NCI-H524 (cell line): ENCODE data around the gene SPR.

Source experiments
- DNase-seq, 2 experiments: peaks; one replicate each; lab custom pipeline; 2025; lab: John Stamatoyannopoulos, UW

The SPR gene

DNA sequence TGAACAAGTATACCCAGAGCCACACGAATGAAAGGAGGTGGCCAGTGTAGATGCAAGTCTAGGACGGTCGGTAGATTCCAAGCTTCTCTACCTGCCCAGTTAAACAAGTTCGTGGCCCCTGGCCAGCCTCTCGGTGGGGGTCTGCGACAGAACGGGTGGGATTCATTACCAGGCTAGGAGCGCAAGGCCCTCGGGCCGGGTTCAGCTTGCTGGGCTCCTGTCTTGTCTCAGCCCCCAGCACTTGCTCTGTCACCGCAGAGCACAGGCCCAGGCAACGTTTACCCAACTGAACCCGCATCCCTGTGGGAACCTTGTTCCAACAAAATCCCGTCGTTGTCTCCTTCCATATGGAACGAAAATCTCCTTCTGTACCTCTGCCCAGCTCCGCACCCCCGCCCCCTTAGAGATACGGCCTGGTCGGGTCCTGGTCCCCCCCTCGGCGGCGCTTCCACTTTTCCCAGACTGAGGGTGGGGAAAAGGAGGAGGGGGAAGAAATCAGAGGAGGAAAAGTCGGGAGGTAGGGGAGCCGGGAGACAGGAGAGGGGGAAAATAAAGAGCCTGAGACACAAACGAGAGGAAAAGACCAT, 28.2 kb downstream of the SPR start:
- DNase-seq = no peak

DNA sequence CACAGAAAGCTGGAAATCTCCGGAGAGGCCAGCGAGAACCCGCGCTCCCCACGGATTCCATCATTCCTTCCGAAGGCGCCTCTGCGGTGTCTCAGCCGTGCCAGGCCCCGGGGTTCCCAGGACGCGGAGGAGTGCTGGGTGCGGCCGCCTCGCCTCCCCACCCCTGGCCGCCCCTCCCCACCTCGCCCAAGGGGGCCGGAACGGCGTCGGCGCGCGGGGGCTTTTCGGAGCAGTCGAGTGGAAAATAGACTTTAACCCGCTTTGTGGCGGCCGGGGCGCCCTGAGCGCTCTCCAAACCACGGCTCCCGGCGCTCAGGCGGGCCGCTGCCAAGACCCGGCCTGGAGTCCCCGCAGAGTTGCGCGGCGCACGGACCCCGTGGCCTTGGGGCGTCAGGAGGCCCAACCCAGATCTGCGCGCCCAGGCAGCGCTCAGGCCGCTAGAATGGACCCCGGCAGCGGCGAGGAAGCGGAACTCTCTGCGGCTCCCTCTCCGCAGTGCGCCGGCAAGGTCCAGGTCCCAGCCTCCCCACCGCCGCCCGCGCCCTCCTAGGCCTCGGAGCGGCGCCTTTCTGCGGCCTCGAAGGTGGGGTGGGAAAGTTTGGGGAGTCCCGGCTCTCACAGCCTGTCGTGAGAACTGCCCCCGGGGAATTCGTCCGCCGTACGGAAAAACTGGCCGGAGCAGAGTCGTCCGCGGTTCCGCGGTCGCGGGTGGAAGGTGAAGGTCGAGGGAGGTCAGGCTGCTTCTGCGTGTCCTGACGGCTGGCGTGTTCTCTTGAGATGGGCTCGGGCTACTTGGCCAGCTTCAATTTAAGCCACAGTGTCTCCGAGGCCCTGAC, 28.9 kb downstream of the SPR start:
- DNase-seq = peak in 1 of 2 experiments; percentile 59

DNA sequence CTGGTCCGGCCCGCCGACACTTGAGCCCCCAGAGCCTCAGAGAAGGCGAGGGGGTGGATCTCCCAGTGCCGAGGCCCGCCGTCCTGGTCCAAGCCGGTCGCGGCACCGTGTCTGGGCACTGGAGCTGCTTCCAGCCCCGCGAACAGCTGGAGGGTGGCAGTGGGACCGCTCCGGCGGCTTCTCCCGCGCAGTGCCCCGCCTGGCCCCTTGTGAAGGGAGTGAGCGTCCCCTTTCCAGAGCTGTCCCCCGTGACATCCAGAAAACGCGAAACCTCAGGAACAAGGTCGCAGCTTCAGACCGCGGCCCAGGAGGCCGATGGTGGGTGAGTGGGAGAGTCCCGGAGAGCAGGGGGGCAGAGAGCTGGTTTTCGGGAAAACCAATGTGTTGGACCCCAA, 29.5 kb downstream of the SPR start:
- no peak for DNase-seq

DNA sequence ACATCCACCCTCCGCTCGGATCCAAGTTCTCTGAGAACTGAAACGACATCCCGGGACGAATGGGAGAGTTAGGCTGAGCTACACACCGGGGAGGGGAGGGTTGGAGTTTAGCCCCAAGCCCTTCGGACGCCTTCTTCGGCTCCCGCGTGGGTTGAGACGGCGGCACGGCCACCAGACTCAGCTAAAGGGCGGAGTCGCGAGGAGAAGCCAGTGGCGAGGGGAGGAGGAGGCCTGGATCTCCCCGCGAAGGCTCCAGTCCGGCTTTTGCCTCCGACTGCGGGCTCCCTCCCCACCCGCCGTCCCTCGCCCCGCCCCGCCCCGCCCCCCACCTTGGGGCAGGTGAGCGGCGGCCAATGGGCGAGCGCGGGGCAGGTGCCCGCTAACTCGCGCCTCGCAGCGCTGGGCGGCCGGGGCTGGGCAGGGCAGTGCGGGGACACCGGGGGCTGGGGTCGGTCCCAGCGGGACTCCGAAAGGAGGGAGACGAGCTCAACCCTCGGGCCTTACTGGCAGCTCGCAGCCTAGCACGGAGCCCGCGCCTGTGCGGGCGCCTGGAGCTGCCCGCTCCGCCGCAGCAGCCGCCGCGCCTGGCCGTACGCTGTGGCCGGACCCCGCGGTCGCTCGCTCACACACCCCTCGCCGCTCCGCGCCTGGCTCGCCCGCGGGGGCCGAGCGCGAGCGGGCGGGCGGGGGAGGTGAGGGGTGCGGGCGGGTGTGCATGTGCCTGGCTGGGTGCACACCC, 30.1 kb downstream of the SPR start, which contains the start of gene EMX1:
TSS of gene EMX1 (plus strand) at position 382 of the 739 bp plus-strand sequence. CDS start at position 716, 334 bp downstream.
- DNase-seq = peak; percentile 36 to 66

DNA sequence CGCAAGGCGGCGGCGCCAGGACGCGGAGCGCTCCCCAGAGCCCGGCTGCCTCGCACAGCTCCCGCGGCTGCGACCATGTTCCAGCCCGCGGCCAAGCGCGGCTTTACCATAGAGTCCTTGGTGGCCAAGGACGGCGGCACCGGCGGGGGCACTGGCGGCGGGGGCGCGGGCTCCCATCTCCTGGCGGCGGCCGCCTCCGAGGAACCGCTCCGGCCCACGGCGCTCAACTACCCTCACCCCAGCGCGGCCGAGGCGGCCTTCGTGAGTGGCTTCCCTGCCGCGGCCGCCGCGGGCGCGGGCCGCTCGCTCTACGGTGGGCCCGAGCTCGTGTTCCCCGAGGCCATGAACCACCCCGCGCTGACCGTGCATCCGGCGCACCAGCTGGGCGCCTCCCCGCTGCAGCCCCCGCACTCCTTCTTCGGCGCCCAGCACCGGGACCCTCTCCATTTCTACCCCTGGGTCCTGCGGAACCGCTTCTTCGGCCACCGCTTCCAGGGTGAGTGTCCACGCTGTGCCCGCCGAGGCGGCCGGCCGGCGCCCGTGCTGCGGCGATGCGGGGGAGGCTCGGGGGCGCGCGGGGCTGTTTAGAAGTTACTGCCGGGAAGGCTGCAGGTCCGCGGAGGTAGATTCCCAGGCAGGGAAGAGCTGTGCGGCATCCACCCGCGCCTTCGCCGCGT, 30.8 kb downstream of the SPR start:
- DNase-seq = peak; percentile 5 to 48

DNA sequence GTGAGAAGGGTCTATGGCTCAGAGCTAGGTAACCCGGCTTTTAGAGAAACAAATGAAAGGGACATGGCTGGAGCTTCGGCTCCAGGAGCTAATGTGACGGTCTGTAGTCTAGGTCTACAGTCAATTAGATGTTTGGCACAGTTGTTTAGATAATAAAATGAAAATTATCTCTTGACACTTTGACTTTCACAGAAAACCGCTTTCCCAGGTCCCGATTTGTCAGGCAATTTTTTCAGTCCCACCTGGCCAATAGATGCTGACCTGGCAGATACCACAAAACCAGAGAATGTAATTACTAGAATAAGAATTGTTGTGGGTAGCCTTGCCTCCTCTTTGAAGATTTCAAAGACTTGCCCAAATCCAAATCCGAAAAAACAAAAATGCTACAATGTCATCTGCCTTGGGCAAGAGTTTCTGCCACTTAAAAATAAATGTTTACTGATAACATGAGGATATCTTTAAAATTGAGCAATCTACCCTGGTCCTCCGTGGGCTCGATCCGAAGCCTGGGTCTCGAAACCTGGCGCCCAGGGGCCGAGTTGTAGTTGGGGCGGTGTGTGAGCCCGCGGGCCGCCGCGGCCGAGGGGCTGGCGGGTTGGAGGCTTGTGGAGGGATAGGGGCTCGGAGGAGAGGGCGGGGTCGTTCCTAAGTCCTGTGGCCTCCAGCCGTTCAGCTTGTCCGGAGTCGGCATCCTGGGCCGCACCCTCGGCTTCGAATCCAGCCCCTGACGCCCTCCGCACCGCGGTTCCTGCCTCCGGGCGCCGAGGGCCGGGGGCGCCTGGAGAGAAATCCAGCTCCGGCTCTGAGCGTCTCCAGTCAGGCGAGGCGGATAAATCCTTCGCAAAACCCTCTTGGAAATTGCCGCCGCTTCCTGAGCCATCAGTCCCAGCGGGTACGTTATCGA, 32.5 kb downstream of the SPR start:
- DNase-seq = peak; percentile 52 to 69

DNA sequence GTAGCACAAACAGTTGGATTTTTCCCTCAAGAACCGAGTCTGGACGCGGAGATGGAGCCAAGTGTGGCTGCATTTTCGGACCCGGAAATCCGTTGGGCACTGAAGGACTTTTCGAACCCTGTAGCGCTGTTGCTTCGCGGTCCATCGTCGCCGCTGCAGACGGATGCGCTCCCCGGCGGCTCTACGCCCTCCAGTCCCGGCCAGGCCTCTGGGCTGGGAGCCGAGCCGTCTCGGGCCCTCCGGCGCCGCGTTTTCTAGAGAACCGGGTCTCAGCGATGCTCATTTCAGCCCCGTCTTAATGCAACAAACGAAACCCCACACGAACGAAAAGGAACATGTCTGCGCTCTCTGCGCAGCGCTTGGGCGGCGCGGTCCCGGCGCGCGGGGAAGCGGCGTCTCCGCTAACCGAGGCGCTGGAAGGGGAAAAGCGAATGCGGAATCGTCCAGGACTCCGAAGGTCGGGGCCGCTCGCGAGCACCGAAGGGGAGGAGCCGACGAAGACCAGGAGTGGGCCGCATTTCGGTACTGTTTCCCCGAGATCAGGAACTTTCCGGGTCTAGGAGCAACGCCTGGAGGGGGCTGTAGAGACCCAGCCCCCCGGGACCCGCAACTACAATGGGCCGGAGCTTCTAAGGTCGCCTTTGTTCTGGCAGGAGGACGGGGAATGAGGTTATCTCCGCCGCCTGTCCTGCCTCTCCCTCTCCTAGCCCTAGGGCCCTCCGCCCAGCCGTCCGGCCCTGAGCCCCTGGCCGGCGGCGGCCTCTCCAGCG, 33.3 kb downstream of the SPR start:
- DNase-seq = peak; percentile 52 to 69

DNA sequence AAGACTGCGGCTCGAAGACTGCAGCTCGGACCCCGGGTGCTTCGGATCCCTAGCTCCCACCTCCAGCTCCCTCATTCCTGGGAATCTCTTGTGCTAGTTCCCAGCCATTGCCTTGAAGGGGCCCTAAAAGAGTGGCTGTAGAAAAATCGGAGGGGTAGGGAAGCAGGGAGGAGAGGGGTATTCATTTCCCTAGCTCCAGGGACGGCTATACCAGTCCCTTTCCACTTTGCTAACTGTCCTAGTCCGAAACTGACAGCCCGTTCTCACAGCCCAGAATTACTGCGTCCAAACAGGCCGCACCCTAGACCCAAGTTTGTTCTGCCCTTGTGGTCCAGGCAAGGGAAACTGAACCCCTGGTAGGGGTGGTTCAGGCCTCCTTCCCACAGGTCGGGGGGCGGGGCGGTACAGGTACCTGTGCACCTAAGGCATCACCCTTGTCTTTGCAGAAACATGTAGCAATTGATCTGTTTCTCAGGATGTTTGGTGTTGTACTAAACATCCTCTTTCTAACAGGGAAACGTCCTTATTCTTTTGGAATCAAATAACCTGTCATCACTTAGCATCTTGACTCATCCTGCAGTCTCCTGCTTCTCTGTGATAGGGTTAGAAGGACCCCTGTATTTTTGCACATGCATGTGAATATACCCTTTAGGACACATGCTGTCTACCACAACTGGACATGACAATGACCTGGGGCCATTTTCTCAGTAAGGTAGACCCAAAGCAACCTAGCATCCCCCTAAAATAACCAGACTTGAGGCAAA, 34.1 kb downstream of the SPR start:
- DNase-seq = no peak

DNA sequence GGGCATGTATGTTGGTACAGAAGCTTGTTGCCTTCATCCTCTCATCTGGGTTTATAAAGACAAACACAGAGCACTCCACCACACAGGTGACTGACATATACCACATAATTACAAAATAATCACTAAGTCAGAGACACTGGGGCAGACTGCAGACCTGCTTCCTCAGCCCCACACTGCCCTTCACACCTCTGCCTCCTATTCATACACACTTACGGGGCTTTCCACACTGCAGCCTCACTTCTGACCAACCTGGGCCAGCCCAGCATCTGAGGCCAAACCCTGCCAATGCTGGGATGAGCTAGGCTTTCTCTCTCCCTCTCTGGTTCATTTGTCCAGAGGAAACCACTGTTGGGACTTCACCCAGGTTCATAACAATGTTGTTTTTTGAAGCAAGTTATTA, 34.6 kb downstream of the SPR start:
- DNase-seq = no peak

DNA sequence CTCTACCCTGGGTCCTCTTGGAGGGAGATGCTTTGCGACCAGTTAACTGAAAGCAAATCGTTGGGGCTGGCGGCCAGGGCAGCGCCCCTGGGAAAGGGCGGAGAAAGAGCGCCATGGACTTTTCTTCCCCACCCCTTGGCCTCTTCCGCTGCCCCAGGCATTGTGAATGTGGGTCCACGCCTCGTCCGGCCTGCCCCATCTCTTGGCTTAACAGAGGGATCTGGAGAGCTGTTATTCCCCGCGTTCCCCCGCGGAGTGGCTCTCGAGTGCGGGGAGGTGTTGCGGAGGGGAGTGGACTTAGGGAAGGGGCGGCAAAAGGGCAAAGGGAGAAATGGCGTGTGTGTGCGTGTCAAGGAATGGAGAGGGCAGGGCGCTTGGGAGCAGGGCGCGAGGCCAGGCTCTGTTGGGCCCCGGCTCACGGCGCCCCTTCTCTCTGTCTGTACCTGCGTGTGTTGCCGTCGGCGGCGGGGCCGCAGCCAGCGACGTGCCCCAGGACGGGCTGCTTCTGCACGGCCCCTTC, 36.7 kb downstream of the SPR start:
- DNase-seq = no peak

DNA sequence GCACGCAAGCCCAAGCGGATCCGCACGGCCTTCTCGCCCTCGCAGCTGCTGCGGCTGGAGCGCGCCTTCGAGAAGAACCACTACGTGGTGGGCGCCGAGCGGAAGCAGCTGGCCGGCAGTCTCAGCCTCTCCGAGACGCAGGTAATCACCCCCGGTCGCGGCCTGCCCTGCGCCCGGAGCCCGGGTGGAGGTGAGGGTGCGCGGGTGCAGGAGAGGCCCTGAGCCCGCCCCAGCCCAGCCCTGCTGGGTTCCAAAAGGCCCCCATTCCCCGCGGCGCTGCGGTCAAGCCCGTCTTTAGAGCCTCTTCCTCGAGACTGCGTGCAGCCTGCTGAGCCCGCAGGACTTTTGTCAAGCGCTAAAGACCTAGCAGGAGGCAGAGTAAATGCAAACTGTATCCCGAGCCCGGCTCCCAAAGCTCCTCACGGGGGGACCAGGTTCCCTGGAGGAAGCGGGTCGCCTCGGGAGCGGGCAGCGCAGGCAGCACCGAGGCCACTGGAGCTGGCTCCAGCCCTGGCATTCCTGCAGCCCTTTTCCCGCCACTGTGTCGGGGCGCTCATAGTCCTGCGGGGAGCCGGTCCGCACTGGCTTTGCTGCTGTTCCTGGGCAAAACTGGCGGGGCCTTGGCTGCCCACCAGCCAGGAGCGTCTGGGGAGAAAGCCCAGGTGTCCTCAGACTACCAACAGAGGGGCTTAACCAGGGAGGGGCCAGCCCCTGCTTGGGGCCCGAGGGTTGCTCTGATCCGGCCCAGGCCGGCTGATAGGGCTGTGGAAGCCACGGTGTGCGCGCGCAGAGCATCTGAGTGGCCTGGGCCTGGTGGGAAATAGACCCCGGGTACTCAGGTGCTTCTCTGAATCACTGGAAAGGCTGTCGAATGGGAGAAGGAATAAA, 37.4 kb downstream of the SPR start:
- peak in 1 of 2 experiments; percentile 22 for DNase-seq

DNA sequence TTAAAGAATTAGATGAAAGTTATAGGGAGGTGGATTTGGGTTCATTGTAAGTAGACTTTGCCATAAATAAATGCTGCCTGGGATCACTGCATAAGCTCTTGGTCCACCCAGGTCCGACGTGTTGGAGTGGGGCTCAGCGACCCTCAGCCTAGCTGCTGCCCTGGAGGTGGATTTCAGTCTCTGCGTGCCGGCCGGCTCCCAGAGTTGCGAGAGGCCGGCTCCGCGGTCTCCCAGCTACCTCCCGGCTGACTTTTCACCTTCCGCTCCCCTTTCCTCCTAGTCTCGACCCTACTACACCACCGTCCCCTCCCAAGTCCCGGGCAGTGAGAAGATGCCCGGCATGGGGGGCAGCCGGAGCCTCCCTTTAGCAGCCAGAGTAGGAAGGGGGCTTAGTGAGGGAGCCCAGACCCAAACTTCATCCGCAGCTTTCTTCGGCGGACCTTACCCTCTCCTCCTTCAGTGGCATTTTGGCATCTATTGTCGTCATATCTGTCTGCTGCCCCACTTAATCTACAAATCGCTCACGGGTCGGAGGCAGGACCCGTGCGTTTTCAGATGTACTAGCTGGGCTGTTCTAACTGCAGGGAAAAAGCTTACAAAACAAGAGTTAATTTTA, 38.2 kb downstream of the SPR start:
- DNase-seq = no peak

DNA sequence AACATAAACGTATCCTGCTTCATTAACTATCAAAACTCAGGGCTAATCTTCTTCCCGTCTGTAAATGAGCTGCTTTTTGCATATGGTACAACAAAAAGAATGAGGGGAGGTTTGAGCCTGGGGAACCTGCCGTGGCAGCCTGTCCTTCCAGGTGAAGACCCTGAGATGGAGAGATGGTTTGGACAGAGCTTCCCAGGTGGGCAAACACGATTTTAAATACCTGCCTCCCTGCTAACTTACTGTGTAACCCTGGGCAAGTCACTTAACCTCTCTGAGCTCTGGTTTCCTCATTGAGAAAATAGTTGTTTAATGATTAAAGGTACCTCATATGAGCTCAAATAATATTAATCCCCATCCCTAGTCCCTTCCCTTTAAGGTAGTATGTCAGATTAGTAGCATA, 39.2 kb downstream of the SPR start:
- DNase-seq = no peak

DNA sequence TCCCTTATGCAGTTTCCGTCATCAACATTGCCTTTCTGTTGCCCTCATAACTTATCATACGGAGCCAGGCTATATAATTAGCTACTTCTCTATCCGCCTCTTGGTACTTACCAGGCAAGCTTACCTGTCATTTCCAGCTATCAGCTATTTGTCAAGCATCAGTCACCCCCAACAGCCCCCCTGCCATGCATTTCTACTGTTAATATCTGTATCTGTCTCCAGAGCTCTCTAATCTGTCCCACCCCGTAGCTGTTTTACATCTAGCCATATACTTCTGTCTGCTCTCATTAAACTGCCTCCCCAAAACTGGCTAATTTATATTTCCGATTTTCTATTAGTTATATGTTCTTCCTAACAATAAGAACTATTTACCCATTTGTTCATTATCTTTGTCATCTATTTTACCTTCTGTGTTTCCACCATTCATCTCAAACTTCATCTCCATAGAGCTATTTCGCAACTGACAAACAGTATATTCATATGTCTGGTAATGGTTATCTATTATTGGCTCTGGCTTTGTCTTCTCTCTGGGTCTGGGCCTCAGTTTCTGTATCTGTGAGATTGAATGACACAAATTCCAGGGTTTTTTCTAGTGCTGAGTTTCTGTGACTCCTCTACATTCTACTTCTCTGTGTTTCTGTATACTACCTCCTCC, 39.7 kb downstream of the SPR start:
- no peak for DNase-seq

DNA sequence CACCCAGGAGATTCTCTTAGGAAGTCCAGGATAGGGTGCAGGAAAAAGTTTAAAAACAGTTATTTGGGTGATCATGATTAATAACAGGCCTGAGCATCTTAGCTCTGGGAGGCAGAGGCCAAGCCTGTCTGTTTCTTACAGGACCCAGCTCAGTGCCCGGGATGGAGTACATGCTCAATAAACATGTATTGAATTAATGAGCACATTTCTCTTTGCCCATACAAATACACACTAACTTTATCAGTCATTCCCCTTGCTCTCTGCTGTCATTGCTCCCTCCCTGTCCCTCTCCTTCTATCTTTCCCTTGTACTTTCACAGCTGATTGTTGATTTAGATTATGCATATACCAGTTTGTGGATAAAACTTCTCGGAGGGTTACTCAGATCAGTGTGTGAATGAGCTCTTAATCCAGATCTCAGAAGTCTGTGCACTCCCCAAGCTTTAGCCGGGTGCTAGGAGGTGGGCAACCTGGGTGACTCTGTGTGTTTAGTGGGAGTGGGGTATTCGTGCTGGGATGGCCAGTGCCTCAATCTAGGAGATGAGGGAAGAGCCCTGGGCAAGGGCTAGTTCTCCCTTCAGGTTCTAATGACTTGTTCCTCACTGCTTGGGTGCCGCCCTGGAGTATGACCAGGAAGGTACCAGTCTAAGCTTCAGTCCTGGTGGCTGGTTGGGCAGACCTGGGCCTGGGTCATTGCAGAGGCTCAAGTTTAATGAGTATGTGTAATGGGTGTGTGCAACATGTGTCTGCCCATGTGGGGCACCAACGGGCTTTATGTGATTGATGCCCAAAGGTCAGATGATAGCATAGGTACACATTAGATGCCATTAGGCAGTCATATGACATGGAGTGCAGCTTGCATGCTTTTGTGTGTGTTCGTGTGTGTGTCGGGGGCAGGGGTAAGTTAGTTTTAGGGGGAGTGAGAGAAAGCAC, 40.7 kb downstream of the SPR start:
- no peak for DNase-seq

DNA sequence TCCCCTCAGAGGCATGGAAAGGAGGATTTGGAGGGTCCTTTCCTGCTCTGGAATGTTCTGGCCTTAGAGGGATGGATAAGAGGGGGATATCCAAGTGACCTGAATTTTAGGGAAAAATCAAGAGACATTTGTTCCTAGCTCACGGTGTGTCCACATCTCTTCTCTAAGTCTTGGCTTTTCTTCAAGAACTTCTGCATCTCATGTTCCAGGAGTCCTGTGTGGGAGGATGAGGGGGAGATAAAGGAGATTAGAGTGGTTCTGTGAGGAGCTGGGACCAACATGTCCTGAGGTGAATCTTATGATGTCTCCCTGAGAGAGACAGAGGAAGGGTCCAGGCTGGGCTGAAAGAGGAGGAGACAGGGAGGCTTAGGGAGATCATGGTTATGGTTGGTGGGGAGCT, 41.8 kb downstream of the SPR start:
- no peak for DNase-seq
